Aorta (tissue), 5 donors: ENCODE data around the gene RBM19. TPM values are rescaled to one million over a fixed set of nuclear protein-coding genes. Genes with fewer than 3 reads are reported as not detected.

ENCODE experiments used
- ATAC-seq: fragments of 200-7000 bp; cut with Tn5 transposase; one replicate; pipeline ENCODE4 v1.9.1; 2022; ENCODE audit warnings: moderate library complexity; ENCODE audit not compliant: low FRiP score
- DNase-seq, 2 donors: peaks; one replicate each; pipeline ENCODE4 v3.0.0-alpha.2; 2020
- H3K27ac ChIP-seq, 2 donors: one replicate each; pipeline ENCODE4 v1.5.1; 2013; ENCODE audit warnings: low read length in 2 of 2, mild to moderate bottlenecking in 2 of 2, moderate library complexity in 2 of 2, control low read depth in 1 of 2, inconsistent platforms in 1 of 2, low read depth in 1 of 2
- H3K27me3 ChIP-seq, 2 donors: one replicate each; pipeline ENCODE4 v1.6.1; 2013; ENCODE audit warnings: control low read depth in 1 of 2, low read length in 1 of 2, mild to moderate bottlenecking in 1 of 2, moderate library complexity in 1 of 2; ENCODE audit not compliant: insufficient read depth in 2 of 2, control insufficient read depth in 1 of 2
- H3K36me3 ChIP-seq, 2 donors: one replicate each; pipeline ENCODE4 v1.6.1; 2013; ENCODE audit warnings: control low read depth in 1 of 2, low read length in 1 of 2, mild to moderate bottlenecking in 1 of 2; ENCODE audit not compliant: insufficient read depth in 2 of 2, control insufficient read depth in 1 of 2
- H3K4me1 ChIP-seq, 2 donors: one replicate each; pipeline ENCODE4 v1.6.1; 2013; ENCODE audit warnings: low read length in 2 of 2, control low read depth in 1 of 2, mild to moderate bottlenecking in 1 of 2, moderate library complexity in 1 of 2; ENCODE audit not compliant: insufficient read depth in 2 of 2, control insufficient read depth in 1 of 2
- H3K4me3 ChIP-seq, 2 donors: one replicate each; pipeline ENCODE4 v1.5.1; 2013; ENCODE audit warnings: low read length in 2 of 2, control low read depth in 1 of 2, mild to moderate bottlenecking in 1 of 2
- H3K9me3 ChIP-seq: one replicate; pipeline ENCODE4 v1.6.1; 2013; ENCODE audit warnings: mild to moderate bottlenecking, low read length; ENCODE audit not compliant: control insufficient read depth
- WGBS, 2 donors: extraction: QIAGEN DNeasy Blood & Tissue Kit; methylation state at CpG; one replicate each; pipeline ENCODE4 v1.1.7; 2013; 5-methylcytosine and 5-hydroxymethylcytosine counted together
- intact Hi-C, 2 donors: fragments of 100-400 bp; cut with DNase I; formaldehyde crosslinking; loops; one replicate each; pipeline versions ENCODE4 v1.14.2 to v1.15.0; 2022
- polyA plus RNA-seq, 2 donors: library from polyadenylated mRNA; stranded (reverse); fragments of 200-250 nt; gene quantifications; one replicate each; pipeline ENCODE4 v1.2.3, GENCODE V29; 2013
- total RNA-seq, 2 donors: library from RNA; stranded (reverse); fragmentation: NEBNext Ultra II Directional; extraction: Animal tissue kit (Norgen Biotek cat#: 25700); gene quantifications; one replicate each; pipeline ENCODE4 v1.2.1, GENCODE V29; 2021
- donor health status: healthy with polysubstance abuse.
- donor health status: Bipolar disorder and iron deficiency.
- donor health status: DM: no; HTN: no; CAD: no.
- donor health status: DM: no; HTN: no; CAD: no.
- donor health status: DM: yes; HTN: yes; CAD: no.

RBM19 gene
- total and polyA plus RNA-seq, 4 donors = 5.6 to 31.8 (median 26.0) TPM

DNA sequence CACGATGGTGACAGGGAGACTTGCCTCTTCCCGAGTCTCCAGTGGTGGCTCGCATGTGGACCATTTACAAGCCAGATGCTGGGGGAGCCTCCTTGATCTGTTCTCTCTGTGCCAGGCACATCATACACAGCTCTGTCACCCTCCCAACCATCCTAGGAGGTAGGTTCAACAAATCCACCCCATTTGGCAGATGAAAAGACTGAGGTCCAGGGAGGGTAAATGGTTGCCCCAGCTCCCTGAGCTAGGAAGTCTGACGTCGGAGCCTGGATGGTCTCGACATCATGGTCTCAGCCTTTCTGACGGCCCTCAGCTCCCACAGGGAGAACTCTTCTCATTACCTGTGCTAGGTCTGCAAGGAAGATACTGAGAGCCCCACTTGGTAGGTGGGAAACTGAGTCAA, 189.6 kb downstream of the RBM19 start:
- H3K9me3 ChIP-seq = peaks cover 4% of the 10 kb centered on the region
- 81 to 86% methylated on average over 7 of the region's 7 CpGs for WGBS, 2 donors
- DNase-seq (no peak), ATAC-seq (no peak)
- H3K27ac ChIP-seq = no peak overlapping the region
- H3K27me3 ChIP-seq = peaks cover 0 to 4% of the 10 kb centered on the region in 2 donors
- H3K36me3 ChIP-seq = no peaks in the 10 kb centered on the region
- no peak overlapping the region for H3K4me3 ChIP-seq
- intact Hi-C loops = no loop called here
- H3K4me1 ChIP-seq = no peaks in the 10 kb centered on the region

DNA sequence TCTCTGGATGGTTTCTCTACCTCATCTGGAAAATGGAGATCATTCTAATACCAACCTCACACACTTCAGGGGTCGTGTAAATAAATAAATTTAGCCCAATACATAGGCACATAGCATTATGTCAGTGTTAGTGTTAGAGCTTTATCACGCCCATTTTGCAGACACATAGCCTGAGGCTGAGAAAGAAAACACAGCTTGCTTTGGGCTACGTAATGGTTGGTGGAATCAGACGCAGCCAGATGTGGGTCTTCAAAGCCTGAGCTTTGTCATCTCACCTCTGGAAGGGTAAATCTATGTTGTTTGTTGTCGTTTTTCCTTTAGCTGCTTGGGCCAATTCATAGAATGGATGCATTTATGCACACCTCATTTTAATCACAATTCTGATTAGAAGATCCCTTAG, 191.6 kb downstream of the RBM19 start:
- 71 to 72% methylated on average over 5 of the region's 5 CpGs for WGBS, 2 donors
- H3K9me3 ChIP-seq = peaks cover 3% of the 10 kb centered on the region
- no peaks in the 10 kb centered on the region for H3K36me3 ChIP-seq
- H3K27me3 ChIP-seq = peaks cover 0 to 3% of the 10 kb centered on the region in 2 donors
- no peaks in the 10 kb centered on the region for H3K4me1 ChIP-seq
- no peak overlapping the region for H3K4me3 ChIP-seq
- H3K27ac ChIP-seq = no peak overlapping the region
- DNase-seq (no peak), ATAC-seq (no peak)
- intact Hi-C loops = no loop called here

DNA sequence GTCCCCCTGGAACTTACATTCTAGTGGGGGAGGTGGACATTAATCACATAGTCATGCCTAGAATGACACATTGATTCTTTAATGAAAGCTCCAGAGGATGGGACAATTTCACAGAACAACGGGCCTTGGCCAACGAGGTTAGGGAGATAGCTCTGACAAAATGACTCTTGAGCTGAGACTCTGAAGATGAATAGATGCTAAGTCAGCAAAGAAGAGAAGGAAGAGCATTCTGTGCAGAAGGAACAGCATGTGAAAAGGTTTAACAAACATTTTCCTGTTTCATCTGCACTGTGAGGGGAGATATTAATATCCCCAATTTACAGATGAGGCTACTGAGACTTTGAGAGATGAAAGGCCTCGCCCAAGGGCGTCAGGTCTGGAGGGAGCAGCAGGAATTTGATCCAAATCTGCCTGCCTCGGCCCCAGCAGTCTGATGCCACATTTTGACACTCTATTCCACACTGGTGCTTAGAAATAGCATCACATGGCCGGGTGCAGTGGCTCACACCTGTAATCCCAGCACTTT, 193.6 kb downstream of the RBM19 start:
- Histone ChIP-seq H3K27ac (no peak overlapping the region), H3K4me1 (no peaks in the 10 kb centered on the region), H3K4me3 (no peak overlapping the region), H3K27me3 (no peaks in the 10 kb centered on the region), H3K36me3 (no peaks in the 10 kb centered on the region), H3K9me3 (no peaks in the 10 kb centered on the region)
- intact Hi-C loops = no loop called here
- WGBS, 2 donors = 62 to 76% methylated on average over 6 of the region's 6 CpGs
- no peak for DNase-seq
- no peak for ATAC-seq

DNA sequence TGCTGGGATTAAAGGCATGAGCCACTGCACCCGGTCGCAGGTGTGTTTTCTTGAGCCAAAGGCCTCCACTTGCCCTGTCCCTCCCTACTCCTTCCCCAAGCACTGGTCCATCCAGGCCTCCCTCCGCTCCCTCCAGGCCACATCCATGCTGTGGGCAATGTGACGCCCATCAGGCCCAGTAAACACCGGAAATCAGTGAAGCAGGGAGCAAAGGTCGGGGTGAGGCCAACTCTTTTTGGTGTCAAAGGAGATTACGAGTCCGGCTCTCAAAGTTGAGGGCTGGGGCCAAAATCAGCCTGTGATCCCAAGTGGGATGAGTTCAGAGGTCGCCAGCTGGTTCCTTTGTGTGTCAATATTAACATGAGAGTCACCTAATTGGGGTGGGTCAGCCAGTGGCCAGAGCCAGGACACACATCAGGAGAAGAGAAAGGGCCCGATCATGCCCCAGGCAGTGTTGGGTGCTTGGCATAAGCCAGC, 195.7 kb downstream of the RBM19 start:
- no peaks in the 10 kb centered on the region for H3K27me3 ChIP-seq
- intact Hi-C loops = no loop called here
- no peaks in the 10 kb centered on the region for H3K36me3 ChIP-seq
- no peak for ATAC-seq
- H3K27ac ChIP-seq = no peak overlapping the region
- DNase-seq = no peak
- 40 to 47% methylated on average over 10 of the region's 10 CpGs for WGBS, 2 donors
- no peaks in the 10 kb centered on the region for H3K4me1 ChIP-seq
- no peak overlapping the region for H3K4me3 ChIP-seq
- no peaks in the 10 kb centered on the region for H3K9me3 ChIP-seq

DNA sequence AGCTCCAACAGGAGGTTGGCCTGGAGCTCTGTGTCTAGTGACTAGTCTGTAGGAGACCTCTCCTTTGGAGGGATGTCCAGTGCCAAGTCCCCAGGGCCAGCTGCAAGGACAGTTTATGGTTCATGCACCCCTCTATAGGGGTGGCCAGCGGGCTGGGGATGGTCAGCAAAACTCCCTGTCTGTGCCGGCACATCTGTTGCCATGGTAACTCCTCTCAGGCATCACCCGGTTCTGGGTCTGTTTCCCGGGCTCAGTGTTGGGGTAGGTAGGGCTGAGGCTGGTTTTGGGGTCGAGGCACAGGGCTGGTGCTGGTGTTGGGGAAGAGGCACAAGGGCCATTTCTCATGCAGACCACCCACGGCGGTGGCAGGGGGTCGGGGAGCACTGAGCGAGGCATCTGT, 196.8 kb downstream of the RBM19 start:
- Histone ChIP-seq H3K4me3 (no peak overlapping the region), H3K27ac (no peak overlapping the region), H3K27me3 (no peaks in the 10 kb centered on the region), H3K9me3 (no peaks in the 10 kb centered on the region), H3K36me3 (no peaks in the 10 kb centered on the region), H3K4me1 (no peaks in the 10 kb centered on the region)
- intact Hi-C loops = no loop called here
- DNase-seq (no peak), ATAC-seq (no peak)
- 29 to 39% methylated on average over 9 of the region's 9 CpGs for WGBS, 2 donors

DNA sequence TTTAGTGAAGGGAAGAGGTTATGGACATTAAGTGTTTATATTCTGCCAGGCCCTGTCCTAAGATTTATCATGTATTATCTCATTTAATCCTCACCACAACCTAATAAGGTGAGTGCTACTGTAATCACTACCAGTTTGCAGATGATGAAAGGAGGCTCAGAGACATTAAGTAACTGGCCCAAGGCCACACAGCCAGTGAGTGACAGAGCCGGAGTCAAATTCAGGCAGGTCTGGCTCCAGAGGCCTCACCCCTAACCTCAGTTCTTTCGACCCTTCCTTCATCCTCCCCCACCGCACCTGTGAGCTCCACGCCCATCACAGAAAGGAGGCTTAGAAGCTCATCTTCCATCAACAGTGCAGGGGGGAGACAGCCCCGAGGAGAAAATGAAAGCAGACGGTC, 197.3 kb downstream of the RBM19 start:
- no peaks in the 10 kb centered on the region for H3K27me3 ChIP-seq
- WGBS, 2 donors = 64 to 65% methylated on average over 6 of the region's 6 CpGs

DNA sequence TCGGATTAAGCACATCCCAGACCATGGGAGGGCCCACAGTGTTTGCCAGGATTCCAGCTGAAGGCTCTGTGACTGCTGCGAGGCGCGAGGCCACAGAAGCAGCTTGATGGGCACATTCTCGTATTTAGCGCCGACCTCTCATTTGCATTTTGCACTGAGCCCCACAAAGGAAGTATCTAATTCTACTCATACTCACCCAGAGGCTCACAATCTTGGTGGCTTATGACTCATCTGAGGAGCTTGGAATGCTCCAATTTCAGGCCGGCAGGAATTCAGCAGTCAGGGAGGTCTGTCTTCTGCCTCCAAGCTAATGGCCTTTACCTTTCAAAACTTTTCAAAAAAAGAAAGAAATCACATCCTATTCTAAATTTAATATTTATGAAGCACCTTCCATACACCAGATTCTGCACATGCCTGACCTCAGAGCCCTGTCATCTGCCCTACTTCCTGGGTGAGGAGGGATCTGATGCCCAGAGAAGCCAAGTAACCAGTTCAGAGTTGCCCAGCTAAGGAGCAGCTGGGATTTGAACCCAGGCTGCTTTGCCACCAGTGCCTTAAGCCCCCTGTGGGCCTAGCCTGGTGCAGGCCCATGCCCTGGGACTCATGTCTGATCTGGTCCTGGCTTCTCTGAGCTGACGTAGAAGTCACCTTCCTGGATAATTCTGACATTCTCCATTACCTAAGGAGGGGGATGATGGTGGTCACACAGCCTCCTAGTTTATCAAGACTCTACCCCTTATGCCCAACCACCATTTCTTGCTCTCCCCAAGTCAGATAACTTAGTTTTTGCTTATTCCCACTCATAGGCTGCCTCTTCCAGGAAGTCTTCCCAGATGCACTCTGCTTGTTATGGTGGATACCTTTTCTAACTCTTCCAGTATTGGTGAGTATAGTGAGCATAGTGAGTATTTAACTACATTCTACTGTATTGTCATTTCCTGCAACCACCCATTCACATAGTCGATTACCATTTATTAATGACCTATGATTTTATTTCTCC, 198.9 kb downstream of the RBM19 start:
- Histone ChIP-seq H3K4me3 (no peak overlapping the region), H3K36me3 (no peaks in the 10 kb centered on the region), H3K27me3 (peaks cover 0 to 3% of the 10 kb centered on the region in 2 donors), H3K27ac (no peak overlapping the region), H3K9me3 (no peaks in the 10 kb centered on the region), H3K4me1 (no peaks in the 10 kb centered on the region)
- intact Hi-C loops = no loop called here
- 51 to 57% methylated on average over 10 of the region's 10 CpGs for WGBS, 2 donors
- no peak for ATAC-seq
- no peak for DNase-seq

More for the DNA sequence above, 197.3 kb downstream of the RBM19 start:
- intact Hi-C loops = no loop called here
- DNase-seq (no peak), ATAC-seq (no peak)
- Histone ChIP-seq H3K4me1 (no peaks in the 10 kb centered on the region), H3K4me3 (no peak overlapping the region), H3K9me3 (no peaks in the 10 kb centered on the region), H3K36me3 (no peaks in the 10 kb centered on the region), H3K27ac (no peak overlapping the region)
